Omental fat pad (tissue), 4 donors: Measurements from ENCODE around the gene TUBB3. TPM values are rescaled to one million over a fixed set of nuclear protein-coding genes. Genes with fewer than 3 reads are reported as not detected.

Experiments
- ATAC-seq: fragments of 150-250 bp; one replicate; pipeline ENCODE4 v1.9.1; 2016; ENCODE audit warnings: mild to moderate bottlenecking, moderate library complexity; ENCODE audit not compliant: low FRiP score
- DNase-seq: peaks from one replicate; pipeline ENCODE4 v3.0.0-alpha.2; 2019; ENCODE audit warnings: low spot score
- CTCF ChIP-seq, 3 donors: fragments of 450-650 bp; IDR thresholded peaks; one replicate each; pipeline ENCODE4 v1.5.1; 2016 to 2017; ENCODE audit warnings: antibody characterized with exemption in 3 of 3, mild to moderate bottlenecking in 3 of 3, moderate library complexity in 2 of 3
- total RNA-seq, 4 donors: library from RNA; depleted of rRNA; stranded (reverse); fragments of >200 nt; gene quantifications; one replicate each; pipeline ENCODE4 v1.1.0, GENCODE V29; 2016

The TUBB3 gene
- total RNA-seq, 4 donors from 2014 or later: 2.8 to 34.9 (median 10.5) TPM

- no peak for TF ChIP-seq CTCF (IDR thresholded peaks at IDR 0.05)
- DNase-seq (no peak), ATAC-seq (no peak)
Observed at GRCh38 chr16:89908236-89908635, 14.9 kb upstream of the TUBB3 start.

GRCh38 chr16:89909777-89910716 lies 13.1 kb upstream of the TUBB3 start:
- peak; percentile 41 for DNase-seq
- peak; percentile 77 for ATAC-seq
- TF ChIP-seq CTCF (IDR thresholded peaks at IDR 0.05): peak in 1 of 3 donors; percentile 49

- ATAC-seq (peak; percentile 2), DNase-seq (no peak)
- no peak for TF ChIP-seq CTCF (IDR thresholded peaks at IDR 0.05)
Observed at GRCh38 chr16:89910717-89911354, 12.3 kb upstream of the TUBB3 start.

- DNase-seq: no peak
- ATAC-seq: no peak
- no peak for TF ChIP-seq CTCF (IDR thresholded peaks at IDR 0.05)
Observed at GRCh38 chr16:89911375-89911774, 11.8 kb upstream of the TUBB3 start.

GRCh38 chr16:89912143-89912542 lies 11.0 kb upstream of the TUBB3 start:
- TF ChIP-seq CTCF (IDR thresholded peaks at IDR 0.05): no peak
- ATAC-seq: peak; percentile 1
- DNase-seq: no peak

- no peak for DNase-seq
- peak; percentile 9 for ATAC-seq
Observed at GRCh38 chr16:89912627-89913026, 10.5 kb upstream of the TUBB3 start.

More at GRCh38 chr16:89912627-89913026, 10.5 kb upstream of the TUBB3 start:
- no peak for TF ChIP-seq CTCF (IDR thresholded peaks at IDR 0.05)
